Ovary (tissue), 3 donors: ENCODE data around the gene GABBR2.

ENCODE experiments used
- CTCF ChIP-seq, 3 donors: fragments of 450-650 bp in 2 of 3; fragments of 200-600 bp in 1 of 3; IDR thresholded peaks; one replicate each; pipeline versions ENCODE4 v1.5.1 to v1.8.0; 2016 to 2022; ENCODE audit warnings: antibody characterized with exemption in 3 of 3, mild to moderate bottlenecking in 1 of 3
- EP300 ChIP-seq: sonication (generic); formaldehyde crosslinking; IDR thresholded peaks from one replicate; pipeline ENCODE4 v1.6.1; 2017; ENCODE audit warnings: antibody characterized with exemption
- POLR2A ChIP-seq: fragments of 450-650 bp; IDR thresholded peaks from one replicate; pipeline ENCODE4 v1.6.1; 2017; ENCODE audit warnings: antibody characterized with exemption, mild to moderate bottlenecking, moderate library complexity
- donor health status: DM: no; HTN: no; CAD: no.

- TF ChIP-seq POLR2A (no peak), CTCF (IDR thresholded peaks at IDR 0.05) (no peak), EP300 (no peak)
These were observed 206.9 kb downstream of the GABBR2 start for GRCh38 chr9:98501819-98502218.
